Skin epidermis (tissue), 12 donors: ENCODE results near the gene NAAA.

Experiments
- H3K27ac ChIP-seq, 21 experiments: fragments of 200-600 bp; sonication (generic) in 11 of 21; one replicate each; pipeline ENCODE4 v1.5.0; 2020; ENCODE audit warnings: mild to moderate bottlenecking in 3 of 21, inconsistent platforms in 2 of 21, moderate library complexity in 2 of 21
- H3K4me3 ChIP-seq, 7 experiments: fragments of 200-600 bp; sonication (generic) in 2 of 7; one replicate each; pipeline ENCODE4 v1.5.0; 2020; ENCODE audit warnings: inconsistent platforms in 2 of 7, mild to moderate bottlenecking in 2 of 7, moderate library complexity in 1 of 7

NAAA gene

GRCh38 chr4:75869100-75869499 lies 71.7 kb downstream of the NAAA start:
- Histone ChIP-seq H3K4me3 (no peak overlapping the region), H3K27ac (no peak overlapping the region)

GRCh38 chr4:75867130-75867529 lies 73.7 kb downstream of the NAAA start:
- Histone ChIP-seq H3K4me3 (no peak overlapping the region), H3K27ac (no peak overlapping the region)
